GM20000 (cell line): ENCODE measurements around the gene KLK2.
A peak's percentile ranks its signal among the peaks of the same experiment; 100 is the strongest.

Experiments used
- DNase-seq: peaks from one replicate; pipeline ENCODE4 v3.0.0; 2012; ENCODE audit warnings: low spot score
- TF ChIP-seq, protein P1 (sequence below): IDR thresholded peaks from 2 replicates; pipeline ENCODE4 v1.5.1; 2012; ENCODE audit warnings: mild to moderate bottlenecking, control low read depth; ENCODE audit errors: extremely low read depth, missing control alignments

KLK2 gene

DNA sequence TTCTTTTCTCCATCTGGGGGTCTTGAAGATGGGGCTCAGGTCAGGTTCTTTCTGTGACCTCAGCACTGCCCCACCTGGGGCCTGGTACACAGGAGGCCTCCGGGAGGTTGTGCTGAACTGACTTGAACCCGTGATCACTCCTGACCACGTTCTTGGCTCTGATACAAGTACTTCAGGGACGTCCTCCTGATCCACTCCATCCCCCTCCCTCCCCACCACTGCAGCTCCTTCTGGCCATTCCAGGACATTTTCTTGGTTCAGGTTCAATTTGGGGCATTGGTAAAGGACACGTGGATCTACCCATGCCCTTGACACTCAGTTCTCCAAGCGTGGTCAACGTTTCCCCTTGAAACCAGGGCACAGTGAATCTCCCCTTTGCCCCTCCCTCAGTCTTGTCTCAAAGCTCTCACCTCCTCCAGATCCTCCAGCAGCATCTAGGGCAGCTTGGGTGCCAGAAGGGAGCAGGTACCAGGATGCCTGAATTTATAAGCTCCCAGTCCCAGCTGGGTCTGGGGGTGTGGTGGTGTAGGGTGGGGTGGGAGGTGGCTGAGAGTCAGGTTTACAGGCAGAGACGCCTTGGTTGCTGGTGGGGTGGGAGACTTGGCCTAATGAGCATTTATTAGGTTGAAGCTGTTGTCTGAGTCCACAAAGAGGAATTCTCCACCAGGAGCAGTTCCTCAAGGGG is 40.0 kb upstream of the KLK2 start, which contains the start of gene KLK15:
Gene KLK15, minus strand, starts transcription at position 458 of the 685 bp plus-strand sequence. CDS start 2,082 bp downstream, outside the sequence.
- TF ChIP-seq, protein P1, sequence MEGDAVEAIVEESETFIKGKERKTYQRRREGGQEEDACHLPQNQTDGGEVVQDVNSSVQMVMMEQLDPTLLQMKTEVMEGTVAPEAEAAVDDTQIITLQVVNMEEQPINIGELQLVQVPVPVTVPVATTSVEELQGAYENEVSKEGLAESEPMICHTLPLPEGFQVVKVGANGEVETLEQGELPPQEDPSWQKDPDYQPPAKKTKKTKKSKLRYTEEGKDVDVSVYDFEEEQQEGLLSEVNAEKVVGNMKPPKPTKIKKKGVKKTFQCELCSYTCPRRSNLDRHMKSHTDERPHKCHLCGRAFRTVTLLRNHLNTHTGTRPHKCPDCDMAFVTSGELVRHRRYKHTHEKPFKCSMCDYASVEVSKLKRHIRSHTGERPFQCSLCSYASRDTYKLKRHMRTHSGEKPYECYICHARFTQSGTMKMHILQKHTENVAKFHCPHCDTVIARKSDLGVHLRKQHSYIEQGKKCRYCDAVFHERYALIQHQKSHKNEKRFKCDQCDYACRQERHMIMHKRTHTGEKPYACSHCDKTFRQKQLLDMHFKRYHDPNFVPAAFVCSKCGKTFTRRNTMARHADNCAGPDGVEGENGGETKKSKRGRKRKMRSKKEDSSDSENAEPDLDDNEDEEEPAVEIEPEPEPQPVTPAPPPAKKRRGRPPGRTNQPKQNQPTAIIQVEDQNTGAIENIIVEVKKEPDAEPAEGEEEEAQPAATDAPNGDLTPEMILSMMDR, result no peak
- no peak for DNase-seq

DNA sequence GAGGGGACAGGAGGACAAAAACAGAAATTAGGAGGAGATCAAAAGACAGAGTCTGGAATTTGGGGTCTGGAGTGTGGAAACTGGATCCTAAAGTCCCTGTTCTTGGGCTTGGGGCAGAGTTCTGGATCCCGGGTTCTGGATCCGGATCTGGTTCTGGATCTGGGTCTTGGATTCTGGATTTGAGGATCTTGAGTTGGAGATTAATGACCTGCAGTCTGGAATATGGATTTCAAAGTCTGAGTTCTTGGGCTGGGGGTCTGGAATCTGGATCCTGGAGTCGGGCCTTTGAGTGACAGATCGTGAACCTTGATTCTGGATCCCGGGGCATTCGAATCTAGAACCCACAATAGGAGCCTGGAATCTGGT is 39.5 kb upstream of the KLK2 start:
- TF ChIP-seq, protein P1, result no peak
- no peak for DNase-seq

DNA sequence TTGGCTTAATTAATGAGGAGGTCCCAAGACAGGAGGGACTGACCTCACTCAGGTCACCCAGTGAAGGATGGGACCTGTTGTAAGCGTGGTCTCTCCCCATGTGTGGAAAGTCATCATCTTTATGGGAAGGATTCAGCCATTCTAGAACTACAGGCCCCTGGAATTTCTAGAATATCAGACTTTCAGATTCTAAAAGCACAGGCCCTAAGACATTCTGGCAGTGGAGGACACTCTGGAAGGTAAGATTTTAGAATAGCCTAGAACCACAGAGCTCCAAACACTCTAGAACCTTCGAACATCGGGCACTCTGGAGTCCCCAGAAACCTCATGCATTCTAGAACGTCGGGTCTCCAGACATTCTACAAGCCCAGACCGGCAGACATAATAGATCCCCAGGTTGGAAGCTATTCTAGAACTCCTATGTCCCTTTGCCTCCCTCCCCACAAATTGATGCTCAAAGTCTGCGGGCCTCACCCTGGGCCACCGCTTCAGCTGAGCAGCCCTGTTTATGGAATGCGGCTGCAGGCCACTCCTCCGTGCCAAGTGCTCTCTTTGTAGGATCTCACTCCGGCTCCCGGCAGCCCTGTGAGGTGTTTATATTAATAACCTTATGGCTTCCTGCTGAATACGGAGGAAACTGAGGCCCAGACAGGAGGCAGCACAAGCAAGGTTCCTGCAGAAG is 38.0 kb upstream of the KLK2 start:
- no peak for DNase-seq

DNA sequence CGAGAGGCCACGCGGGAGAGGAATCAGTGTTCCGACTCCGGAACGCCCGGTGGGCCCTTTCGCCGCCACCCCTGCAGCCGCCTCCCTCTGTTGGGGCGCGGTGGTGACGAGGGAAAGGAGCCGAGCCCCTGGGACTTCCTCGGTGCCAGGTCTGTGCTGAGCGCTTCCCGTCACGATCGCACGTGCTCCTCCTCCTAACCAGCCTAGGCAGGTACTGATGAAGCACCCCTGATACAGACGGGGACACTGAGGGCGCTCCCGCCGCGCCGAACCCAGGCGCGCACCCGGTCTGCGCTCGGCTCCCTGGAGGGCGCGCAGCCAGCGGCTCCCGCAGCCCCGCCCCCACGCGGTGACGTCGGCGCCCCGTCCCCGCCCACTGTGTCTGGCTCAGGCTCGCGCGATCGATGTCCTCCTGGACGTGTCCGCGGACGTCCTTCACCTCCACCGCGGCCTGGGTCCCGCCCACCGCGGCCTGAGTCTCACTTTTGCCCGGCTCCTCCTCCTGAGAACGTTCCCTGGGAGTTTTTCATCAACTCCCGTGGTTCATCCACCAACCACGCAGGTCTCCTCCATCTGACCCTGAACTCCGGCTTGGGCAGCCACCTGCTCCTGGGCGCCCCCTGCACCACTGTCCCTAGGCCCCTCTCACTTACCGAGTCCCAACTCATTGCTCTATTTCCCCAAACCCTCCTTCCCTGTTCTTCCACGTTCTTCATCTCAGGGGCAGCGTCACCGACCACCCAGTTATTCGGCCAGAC is 37.3 kb upstream of the KLK2 start:
- TF ChIP-seq, protein P1, result no peak
- peak; percentile 93 for DNase-seq

More for the DNA sequence above, 38.0 kb upstream of the KLK2 start:
- TF ChIP-seq, protein P1, result no peak

DNA sequence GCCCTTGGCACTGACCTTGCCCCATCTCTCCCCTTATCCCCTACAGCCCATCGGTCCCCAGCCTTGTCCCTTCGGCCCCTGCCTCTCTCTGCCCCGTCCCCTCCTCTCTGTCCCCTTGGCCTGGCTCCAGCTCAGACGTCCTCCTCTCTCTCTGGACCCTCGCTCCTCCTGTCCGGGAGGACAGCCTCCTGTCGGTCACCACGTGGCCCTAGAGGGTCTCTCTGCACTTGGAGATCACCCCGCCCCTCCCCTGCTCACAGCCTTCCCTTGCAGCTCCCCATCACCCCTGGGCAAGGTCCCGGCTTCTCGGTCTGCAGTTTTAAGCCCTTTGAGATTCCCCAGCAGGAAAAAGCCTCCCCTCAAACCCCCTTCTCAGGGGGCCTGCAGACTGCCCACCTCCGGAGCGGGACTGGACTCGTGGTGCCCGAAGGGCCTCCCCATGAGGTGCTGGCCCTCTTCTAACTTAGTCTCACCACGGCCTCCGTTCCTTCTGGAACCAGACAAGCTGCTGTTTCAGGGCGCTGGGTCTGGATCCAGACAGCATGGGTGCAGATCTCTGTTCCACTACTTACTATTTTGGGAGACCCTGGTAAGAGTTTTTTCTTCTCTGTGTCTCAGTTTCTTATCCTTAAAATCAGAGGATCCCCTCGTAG is 36.6 kb upstream of the KLK2 start:
- TF ChIP-seq, protein P1, result no peak
- peak; percentile 23 for DNase-seq

DNA sequence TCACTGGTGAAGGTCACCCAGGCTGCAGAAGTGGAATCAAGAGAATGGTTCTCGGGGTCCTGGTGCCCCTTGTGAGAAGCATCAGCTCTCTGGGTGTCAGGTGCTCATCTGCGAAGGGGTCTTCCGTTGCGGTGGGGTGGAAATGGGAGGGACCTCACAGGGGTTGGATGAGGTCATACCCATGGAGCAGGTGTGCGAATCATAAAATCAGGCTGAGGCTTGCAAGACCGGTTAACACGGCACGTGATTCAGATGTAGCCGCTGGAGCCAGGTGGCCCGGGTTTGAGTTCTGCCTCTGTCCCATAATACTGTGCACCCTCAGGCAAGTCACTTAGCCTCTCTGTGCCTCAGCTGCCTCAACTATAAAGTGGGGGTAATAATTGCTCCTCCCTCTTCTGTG is 35.9 kb upstream of the KLK2 start:
- TF ChIP-seq, protein P1, result no peak
- no peak for DNase-seq
